Measurements from ENCODE around the gene KSR2.

DNA sequence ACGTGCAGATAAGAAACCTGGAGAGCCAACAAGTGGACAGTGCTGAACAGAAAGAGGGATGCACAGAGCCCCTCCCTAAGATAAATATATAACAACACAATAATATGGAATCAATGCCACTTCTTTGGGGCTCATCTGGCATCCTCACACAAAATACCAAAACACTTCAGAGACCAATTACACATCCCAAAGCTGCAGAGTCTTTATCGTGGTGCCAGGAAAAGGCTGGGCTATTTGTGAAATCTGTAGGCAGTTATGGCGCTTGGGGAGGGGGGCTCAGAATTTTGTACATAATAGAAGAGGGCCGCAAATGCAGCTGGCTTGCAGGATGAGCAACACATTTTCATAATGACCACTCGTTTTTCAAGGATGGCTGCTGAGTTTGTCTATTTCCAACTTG is 446.9 kb downstream of the KSR2 start:
- no peak for TF ChIP-seq ZNF530 (tag by site-specific recombination; IDR thresholded peaks at IDR 0.05; ENCODE audit: low read depth)
- TF ChIP-seq, protein P1, sequence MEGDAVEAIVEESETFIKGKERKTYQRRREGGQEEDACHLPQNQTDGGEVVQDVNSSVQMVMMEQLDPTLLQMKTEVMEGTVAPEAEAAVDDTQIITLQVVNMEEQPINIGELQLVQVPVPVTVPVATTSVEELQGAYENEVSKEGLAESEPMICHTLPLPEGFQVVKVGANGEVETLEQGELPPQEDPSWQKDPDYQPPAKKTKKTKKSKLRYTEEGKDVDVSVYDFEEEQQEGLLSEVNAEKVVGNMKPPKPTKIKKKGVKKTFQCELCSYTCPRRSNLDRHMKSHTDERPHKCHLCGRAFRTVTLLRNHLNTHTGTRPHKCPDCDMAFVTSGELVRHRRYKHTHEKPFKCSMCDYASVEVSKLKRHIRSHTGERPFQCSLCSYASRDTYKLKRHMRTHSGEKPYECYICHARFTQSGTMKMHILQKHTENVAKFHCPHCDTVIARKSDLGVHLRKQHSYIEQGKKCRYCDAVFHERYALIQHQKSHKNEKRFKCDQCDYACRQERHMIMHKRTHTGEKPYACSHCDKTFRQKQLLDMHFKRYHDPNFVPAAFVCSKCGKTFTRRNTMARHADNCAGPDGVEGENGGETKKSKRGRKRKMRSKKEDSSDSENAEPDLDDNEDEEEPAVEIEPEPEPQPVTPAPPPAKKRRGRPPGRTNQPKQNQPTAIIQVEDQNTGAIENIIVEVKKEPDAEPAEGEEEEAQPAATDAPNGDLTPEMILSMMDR (tag by site-specific recombination; IDR thresholded peaks at IDR 0.05), result no peak
- TF ChIP-seq KLF16 (tag by site-specific recombination; IDR thresholded peaks at IDR 0.05), result no peak

Data from HEK293 (cell line).